Measurements from ENCODE around the gene GART.

- no peak for TF ChIP-seq POLR2A (IDR thresholded peaks at IDR 0.05; ENCODE audit: low read length)
- TF ChIP-seq GATA1 (IDR thresholded peaks at IDR 0.05; ENCODE audit: low read depth, low read length): no peak
These were observed 45.0 kb upstream of the GART start for GRCh38 chr21:33586927-33587326.
